ACC112 (cell line): ENCODE results near the gene NR2E1.

ENCODE experiments used
- H2AFZ ChIP-seq: fragments of 200-600 bp; sonication (generic); one replicate; pipeline ENCODE4 v1.6.0; 2017; ENCODE audit warnings: antibody characterized with exemption, low read length; ENCODE audit not compliant: unreplicated experiment
- H3K27ac ChIP-seq: fragments of 200-600 bp; sonication (generic); 2 replicates; pipeline ENCODE4 v1.5.1; 2014; ENCODE audit warnings: low read depth, mild to moderate bottlenecking, antibody characterized with exemption, low read length, moderate library complexity
- H3K27me3 ChIP-seq: fragments of 200-600 bp; sonication (generic); 2 replicates; pipeline ENCODE4 v1.6.1; 2014; ENCODE audit warnings: mild to moderate bottlenecking, antibody characterized with exemption, low read length, moderate library complexity, mixed read lengths; ENCODE audit not compliant: insufficient read depth
- H3K36me3 ChIP-seq: fragments of 200-600 bp; sonication (generic); 2 replicates; pipeline ENCODE4 v1.6.1; 2016; ENCODE audit warnings: mild to moderate bottlenecking, antibody characterized with exemption, low read length, moderate library complexity, mixed read lengths; ENCODE audit not compliant: insufficient read depth
- H3K4me1 ChIP-seq: fragments of 200-600 bp; sonication (generic); one replicate; pipeline ENCODE4 v1.6.1; 2016; ENCODE audit warnings: low read length, mixed read lengths; ENCODE audit not compliant: insufficient read depth, unreplicated experiment, control insufficient read depth
- H3K4me3 ChIP-seq: fragments of 200-600 bp; sonication (generic); 2 replicates; pipeline ENCODE4 v1.5.1; 2014; ENCODE audit warnings: mild to moderate bottlenecking, low read depth, low read length
- H3K79me2 ChIP-seq: fragments of 200-600 bp; sonication (generic); one replicate; pipeline ENCODE4 v1.6.0; 2016; ENCODE audit warnings: low read length; ENCODE audit not compliant: control insufficient read depth, unreplicated experiment, insufficient read depth

NR2E1 gene

DNA sequence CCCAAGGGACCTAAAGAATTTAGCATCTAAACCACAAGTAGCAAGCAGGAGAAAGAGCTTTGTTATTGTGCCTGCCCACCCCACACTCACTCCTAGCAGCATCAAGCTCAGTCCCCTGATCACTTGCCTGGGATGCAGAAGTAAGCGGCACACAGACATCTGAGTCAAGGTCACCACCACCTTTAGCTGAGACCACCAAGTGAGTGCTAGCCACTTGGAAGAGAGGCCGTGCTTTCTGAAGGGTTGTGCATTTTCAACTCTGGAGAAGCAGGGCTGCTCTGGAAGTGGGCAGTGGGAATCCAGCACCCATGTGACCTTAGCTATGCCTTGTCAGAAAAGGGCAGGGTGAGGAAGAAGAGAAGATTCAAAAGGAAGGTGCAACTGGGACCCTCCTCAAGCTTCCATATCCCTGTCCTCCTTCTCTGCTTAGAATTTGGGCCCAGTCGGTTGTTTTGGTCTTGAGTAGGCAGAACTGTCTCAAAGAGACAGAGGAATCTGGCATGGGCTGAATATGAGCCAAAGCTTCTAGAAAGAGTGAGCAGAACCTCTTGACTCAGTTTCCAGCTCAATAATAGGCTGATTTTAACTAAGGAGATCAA lies 6.2 kb downstream of the NR2E1 start:
- Histone ChIP-seq H3K4me1 (no peaks in the 10 kb centered on the region), H3K27me3 (peaks cover 100% of the 10 kb centered on the region), H2AFZ (no peak overlapping the region), H3K36me3 (no peaks in the 10 kb centered on the region), H3K27ac (no peak overlapping the region), H3K4me3 (no peak overlapping the region), H3K79me2 (no peaks in the 10 kb centered on the region)

- Histone ChIP-seq H3K27me3 (peaks cover 100% of the 10 kb centered on the region), H3K36me3 (no peaks in the 10 kb centered on the region), H3K4me3 (no peak overlapping the region), H2AFZ (no peak overlapping the region), H3K79me2 (no peaks in the 10 kb centered on the region), H3K27ac (no peak overlapping the region), H3K4me1 (no peaks in the 10 kb centered on the region)
Measured at GRCh38 chr6:108174371-108175175, 8.8 kb downstream of the NR2E1 start.

GRCh38 chr6:108175176-108175591 lies 9.4 kb downstream of the NR2E1 start:
- H3K4me3 ChIP-seq = peak overlapping the region; percentile 14; the same call in 1 of the 2 replicates
- H2AFZ ChIP-seq = no peak overlapping the region
- no peaks in the 10 kb centered on the region for H3K4me1 ChIP-seq
- H3K27me3 ChIP-seq = peaks cover 99% of the 10 kb centered on the region
- H3K79me2 ChIP-seq = no peaks in the 10 kb centered on the region
- no peak overlapping the region for H3K27ac ChIP-seq
- H3K36me3 ChIP-seq = no peaks in the 10 kb centered on the region

DNA sequence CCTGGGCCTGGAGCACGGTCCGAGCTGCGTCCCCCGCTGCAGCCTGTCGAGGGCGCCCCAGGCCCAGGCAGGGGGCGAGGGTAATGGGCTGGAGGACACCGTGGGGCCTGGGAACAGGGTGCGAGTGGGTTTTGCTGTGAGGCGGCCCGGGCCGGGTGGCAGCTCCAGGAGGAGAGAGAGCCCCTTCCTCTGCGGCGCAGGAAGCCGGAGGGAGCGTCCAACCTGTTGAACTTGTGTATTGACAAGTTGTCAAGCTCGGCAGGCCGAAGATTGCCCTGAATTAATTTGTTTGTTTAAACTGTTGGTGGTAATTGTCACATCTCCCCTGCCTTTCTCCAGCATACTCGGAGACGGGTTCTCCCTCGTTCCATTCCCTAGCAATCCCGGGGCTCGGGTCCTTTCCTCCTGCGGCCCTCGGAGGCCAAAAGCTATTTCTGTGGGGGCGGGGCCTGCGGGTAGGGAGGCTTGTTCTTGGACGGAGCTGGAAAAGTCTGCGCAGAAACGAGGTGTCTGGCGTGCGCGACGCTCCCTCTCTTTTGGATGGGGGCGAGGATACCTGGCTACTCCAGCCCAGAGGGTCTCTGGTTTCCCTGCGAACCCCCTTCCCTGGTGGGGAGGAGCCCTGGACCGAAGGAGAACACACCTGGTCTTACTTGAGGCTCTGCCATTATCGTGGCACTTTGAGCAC lies 9.9 kb downstream of the NR2E1 start:
- peaks cover 99% of the 10 kb centered on the region for H3K27me3 ChIP-seq
- H3K4me3 ChIP-seq = peak overlapping the region; percentile 44; the same call in 1 of the 2 replicates
- H3K36me3 ChIP-seq = no peaks in the 10 kb centered on the region
- no peak overlapping the region for H2AFZ ChIP-seq
- no peaks in the 10 kb centered on the region for H3K79me2 ChIP-seq
- no peak overlapping the region for H3K27ac ChIP-seq
- no peaks in the 10 kb centered on the region for H3K4me1 ChIP-seq

DNA sequence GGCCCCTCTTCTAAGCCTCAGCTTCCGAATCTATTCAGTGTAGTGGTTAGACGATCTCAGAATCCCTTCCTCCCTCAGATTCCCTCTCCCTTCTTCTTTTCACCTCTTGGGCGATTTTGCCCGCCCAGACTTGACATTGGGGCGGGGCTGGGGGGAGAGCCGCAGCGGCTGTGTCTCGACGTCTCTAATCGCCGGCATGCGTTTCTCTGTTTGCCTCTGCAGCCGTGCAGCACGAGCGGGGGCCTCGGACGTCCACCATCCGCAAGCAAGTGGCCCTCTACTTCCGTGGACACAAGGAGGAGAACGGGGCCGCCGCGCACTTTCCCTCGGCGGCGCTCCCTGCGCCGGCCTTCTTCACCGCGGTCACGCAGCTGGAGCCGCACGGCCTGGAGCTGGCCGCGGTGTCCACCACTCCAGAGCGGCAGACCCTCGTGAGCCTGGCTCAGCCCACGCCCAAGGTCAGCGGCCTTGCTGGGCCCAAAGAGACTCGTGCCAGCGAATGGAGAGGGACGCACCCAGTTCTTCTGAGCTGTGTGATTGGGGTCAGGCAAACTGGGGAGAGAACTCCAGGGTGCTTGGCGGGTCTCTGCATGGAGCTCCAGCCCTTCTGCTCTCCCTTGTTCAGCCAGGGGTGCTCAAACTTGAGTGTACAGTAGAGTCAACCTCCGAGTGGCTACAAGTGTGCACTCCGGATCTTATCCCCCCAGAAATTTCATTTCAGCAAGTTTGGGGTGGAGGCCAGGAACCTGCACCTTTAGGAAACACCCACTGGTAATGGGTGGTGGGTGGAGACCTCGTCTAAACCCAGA lies 10.7 kb downstream of the NR2E1 start:
- H3K4me3 ChIP-seq = peak overlapping the region; percentile 44; the same call in 1 of the 2 replicates

GRCh38 chr6:108179741-108180140 lies 13.9 kb downstream of the NR2E1 start:
- Histone ChIP-seq H3K27ac (no peak overlapping the region), H3K4me3 (no peak overlapping the region), H3K79me2 (no peaks in the 10 kb centered on the region), H3K4me1 (no peaks in the 10 kb centered on the region), H3K36me3 (no peaks in the 10 kb centered on the region), H2AFZ (no peak overlapping the region), H3K27me3 (peaks cover 71% of the 10 kb centered on the region)

More for the DNA sequence above, 10.7 kb downstream of the NR2E1 start:
- peak overlapping the region; percentile 24 for H2AFZ ChIP-seq
- H3K27ac ChIP-seq = no peak overlapping the region
- H3K36me3 ChIP-seq = no peaks in the 10 kb centered on the region
- peaks cover 95% of the 10 kb centered on the region for H3K27me3 ChIP-seq
- H3K4me1 ChIP-seq = no peaks in the 10 kb centered on the region
- H3K79me2 ChIP-seq = no peaks in the 10 kb centered on the region

- no peak overlapping the region for H3K27ac ChIP-seq
- H2AFZ ChIP-seq = no peak overlapping the region
- H3K4me1 ChIP-seq = no peaks in the 10 kb centered on the region
- H3K27me3 ChIP-seq = peaks cover 71% of the 10 kb centered on the region
- H3K4me3 ChIP-seq = no peak overlapping the region
- H3K79me2 ChIP-seq = no peaks in the 10 kb centered on the region
- H3K36me3 ChIP-seq = no peaks in the 10 kb centered on the region
Measured at GRCh38 chr6:108180266-108180665, 14.4 kb downstream of the NR2E1 start.

DNA sequence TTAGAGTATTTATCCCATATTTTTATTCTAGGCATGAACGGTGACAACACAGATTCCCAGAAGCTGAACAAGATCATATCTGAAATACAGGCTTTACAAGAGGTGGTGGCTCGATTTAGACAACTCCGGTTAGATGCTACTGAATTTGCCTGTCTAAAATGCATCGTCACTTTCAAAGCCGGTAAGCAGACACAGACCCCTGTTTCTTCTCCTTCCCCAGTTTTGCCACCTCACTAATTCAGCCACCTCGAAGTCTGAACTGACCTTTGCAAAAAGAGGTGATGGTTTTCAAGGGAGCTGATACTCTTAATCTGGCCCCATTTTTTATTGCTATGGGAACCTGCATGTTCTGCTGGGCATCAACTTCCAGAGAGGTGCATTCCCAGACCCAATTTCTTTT lies 15.0 kb downstream of the NR2E1 start:
- no peaks in the 10 kb centered on the region for H3K36me3 ChIP-seq
- H3K4me3 ChIP-seq = no peak overlapping the region
- no peaks in the 10 kb centered on the region for H3K79me2 ChIP-seq
- no peaks in the 10 kb centered on the region for H3K4me1 ChIP-seq
- no peak overlapping the region for H3K27ac ChIP-seq
- no peak overlapping the region for H2AFZ ChIP-seq
- H3K27me3 ChIP-seq = peaks cover 71% of the 10 kb centered on the region

DNA sequence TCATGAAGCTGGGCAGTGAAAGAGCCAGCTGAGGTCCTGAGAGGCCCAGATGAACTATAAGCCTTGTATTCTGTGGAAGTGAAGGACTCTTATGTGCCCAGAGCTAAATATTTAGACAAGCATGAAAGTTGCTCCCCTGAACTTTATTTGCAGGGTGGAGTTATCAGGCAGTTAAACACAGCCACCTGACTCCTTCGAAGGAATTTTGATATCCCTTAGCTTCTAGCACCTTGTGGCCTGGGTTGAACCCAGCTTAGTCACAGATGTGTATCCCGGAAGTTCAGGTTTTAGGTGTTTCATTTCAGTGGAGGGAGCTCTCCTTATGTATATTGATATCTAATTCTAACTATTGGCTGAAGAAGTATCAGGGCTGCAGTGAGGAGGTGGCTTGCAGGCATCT lies 20.4 kb downstream of the NR2E1 start:
- no peak overlapping the region for H3K27ac ChIP-seq
- H3K79me2 ChIP-seq = no peaks in the 10 kb centered on the region
- no peak overlapping the region for H2AFZ ChIP-seq
- H3K27me3 ChIP-seq = peaks cover 66% of the 10 kb centered on the region
- H3K36me3 ChIP-seq = no peaks in the 10 kb centered on the region
- no peak overlapping the region for H3K4me3 ChIP-seq
- H3K4me1 ChIP-seq = no peaks in the 10 kb centered on the region

DNA sequence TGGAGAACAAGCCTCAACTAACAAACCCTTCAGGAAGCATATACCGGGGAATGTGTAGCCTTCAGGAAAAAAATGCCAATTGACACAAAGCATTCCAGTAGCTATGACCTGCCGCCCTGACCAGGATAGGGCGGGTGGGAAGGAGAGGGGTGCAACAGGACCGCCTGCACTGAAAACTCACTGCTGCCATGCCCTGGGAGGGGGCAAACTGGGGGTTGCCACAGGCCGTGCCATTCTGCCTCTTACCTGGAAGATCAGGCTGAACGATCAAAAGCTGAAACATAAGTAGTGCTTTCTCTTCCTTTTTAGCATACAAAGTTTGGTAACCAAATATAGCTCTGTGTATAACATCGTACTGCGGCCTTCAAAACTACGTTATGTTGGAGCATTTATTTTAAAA lies 21.7 kb downstream of the NR2E1 start:
- Histone ChIP-seq H2AFZ (no peak overlapping the region), H3K4me3 (no peak overlapping the region), H3K79me2 (no peaks in the 10 kb centered on the region), H3K4me1 (no peaks in the 10 kb centered on the region), H3K27ac (no peak overlapping the region), H3K36me3 (no peaks in the 10 kb centered on the region), H3K27me3 (peaks cover 68% of the 10 kb centered on the region)
